NCI-H1105 (cell line): ENCODE data around the gene FNDC3B.
A peak's percentile ranks its signal among the peaks of the same experiment; 100 is the strongest.
"Not testable (repeated sequence)": the region's sequence is repeated elsewhere in the genome, so short reads cannot be mapped to it uniquely, and the experiment has no call there.

Experiments
- DNase-seq: peaks from one replicate; lab custom pipeline; 2025; lab: John Stamatoyannopoulos, UW

Gene FNDC3B

DNA sequence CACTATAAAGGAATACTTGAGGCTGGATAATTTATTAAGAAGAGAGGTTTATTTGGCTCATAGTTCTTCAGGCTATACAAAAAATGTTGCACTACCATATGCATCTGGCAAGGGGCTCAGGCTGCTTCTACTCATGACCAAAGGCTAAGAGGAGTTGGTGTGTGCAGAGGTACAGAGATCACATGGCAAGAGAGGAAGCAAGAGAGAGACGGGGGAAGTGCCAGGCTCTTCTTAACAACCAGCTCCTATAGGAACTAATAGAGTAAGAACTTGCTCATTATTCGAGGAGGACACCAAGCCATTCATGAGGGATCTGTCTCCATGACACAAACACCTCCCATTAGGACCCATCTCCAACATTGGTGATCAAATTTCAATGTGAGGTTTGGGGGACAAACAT is 6.0 kb upstream of the FNDC3B start:
- DNase-seq: no peak

- no peak for DNase-seq
Observed at GRCh38 chr3:172034786-172035685, 4.3 kb upstream of the FNDC3B start.

DNA sequence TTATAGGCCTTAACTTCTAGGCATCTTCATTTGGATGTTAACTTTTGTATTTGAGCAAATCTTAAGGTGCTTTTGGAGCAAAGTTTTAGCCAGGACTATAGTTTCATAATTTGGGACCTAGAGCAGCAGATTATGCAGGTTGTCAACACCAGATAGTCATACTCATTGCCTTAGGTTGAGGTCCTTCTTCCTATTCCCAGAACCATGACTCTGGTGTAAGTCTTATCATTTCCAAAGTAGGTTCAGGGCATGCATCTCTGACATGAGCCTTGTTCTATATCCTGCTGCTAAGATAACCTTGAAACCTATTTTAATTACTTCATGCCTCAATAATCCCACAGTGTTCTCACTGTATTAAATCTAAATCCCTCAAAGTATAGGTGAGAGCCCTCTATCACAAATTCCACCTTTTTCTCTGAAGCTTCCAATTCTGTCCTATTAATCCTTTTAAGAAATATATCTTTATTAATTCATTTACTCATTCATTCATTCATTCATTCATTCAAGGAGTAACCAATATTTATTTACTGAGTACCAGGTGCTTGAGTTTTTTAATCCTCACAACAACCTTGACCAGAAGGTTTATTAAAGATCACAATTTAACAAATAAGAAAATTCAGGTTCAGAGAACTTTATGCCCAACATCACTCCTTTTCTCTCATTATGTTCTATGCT is 2.7 kb upstream of the FNDC3B start:
- DNase-seq: no peak

- DNase-seq: no peak
Observed at GRCh38 chr3:172038798-172039435, 461 bp upstream of the FNDC3B start.

- peak; percentile 51 for DNase-seq
Observed at GRCh38 chr3:172040078-172040980, 951 bp downstream of the FNDC3B start.

- no peak for DNase-seq
Observed at GRCh38 chr3:172040981-172041963, 1.9 kb downstream of the FNDC3B start.

GRCh38 chr3:172042136-172042662 is 2.8 kb downstream of the FNDC3B start:
- no peak for DNase-seq

DNA sequence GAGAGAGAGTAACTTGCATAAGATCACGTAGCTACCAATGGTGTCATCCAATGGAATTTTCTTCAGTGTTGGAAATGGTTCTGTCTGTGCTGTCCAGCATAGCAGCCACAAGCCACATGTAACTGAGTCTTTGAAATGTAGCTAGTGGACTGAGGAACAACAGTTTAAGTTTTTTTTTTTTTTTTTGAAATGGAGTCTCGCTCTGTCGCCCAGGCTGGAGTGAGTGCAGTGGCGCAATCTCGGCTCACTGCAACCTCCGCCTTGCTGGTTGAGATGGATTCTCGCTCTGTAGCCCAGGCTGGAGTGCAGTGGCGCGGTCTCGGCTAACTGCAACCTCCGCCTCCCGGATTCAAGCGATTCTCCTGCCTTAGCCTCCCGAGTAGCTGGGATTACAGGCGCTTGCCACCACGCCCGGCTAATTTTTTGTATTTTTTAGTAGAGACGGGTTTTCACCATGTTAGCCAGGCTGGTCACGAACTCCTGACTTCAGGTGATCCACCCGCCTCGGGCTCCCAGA is 3.3 kb downstream of the FNDC3B start:
- not testable (repeated sequence) for DNase-seq

- no peak for DNase-seq
Observed at GRCh38 chr3:172043233-172043632, 3.9 kb downstream of the FNDC3B start.

DNA sequence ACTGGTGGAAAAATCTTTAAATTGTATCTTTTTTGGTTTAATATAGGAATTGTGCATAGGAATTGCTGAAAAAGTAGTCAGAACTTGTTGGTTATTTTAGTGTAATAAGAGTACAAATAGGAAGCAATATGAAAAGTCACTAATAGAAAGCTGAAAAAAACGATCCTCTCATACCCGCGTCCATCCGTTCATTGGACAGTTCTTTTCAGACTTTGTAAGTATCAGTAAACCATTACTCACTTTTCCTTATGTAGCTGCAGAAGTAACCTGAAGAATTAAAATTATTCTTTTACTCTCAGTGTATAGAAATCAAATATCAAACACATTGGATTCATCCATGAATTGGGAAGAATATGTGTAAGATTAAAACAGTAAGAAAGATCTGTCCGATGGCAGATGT is 4.4 kb downstream of the FNDC3B start:
- no peak for DNase-seq

GRCh38 chr3:172044833-172045585 is 5.6 kb downstream of the FNDC3B start:
- no peak for DNase-seq

GRCh38 chr3:172046268-172046915 is 7.0 kb downstream of the FNDC3B start:
- no peak for DNase-seq

GRCh38 chr3:172047567-172048115 is 8.3 kb downstream of the FNDC3B start:
- DNase-seq: no peak

DNA sequence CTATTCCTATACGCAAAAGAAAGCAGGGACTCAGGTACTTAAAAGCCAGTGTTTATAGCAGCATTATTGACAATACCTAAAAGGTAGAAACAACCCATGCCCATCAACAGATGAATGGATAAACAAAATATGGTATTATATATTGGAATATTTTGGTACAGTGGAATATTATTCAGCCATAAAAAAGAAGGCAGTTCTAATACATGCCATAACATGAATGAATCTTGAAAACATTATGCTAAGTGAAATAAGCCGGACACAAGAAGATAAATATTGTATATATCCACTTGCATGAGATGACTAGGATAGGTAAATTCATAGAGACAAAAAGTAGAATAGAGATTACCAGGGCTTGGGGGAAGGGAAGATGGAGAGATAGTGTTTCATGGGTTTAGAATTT is 9.2 kb downstream of the FNDC3B start:
- no peak for DNase-seq

GRCh38 chr3:172051310-172051956 is 12.1 kb downstream of the FNDC3B start:
- no peak for DNase-seq

- DNase-seq: no peak
Observed at GRCh38 chr3:172051957-172052354, 12.6 kb downstream of the FNDC3B start.

GRCh38 chr3:172052405-172052804 is 13.0 kb downstream of the FNDC3B start:
- DNase-seq: no peak
